Neural progenitor cell (in vitro differentiated cells): ENCODE results near the gene ARHGAP9. TPM values are rescaled to one million over a fixed set of nuclear protein-coding genes. Genes with fewer than 3 reads are reported as not detected.
"Not testable (repeated sequence)": the region's sequence is repeated elsewhere in the genome, so short reads cannot be mapped to it uniquely, and the experiment has no call there.

Source experiments
- DNase-seq: peaks from one replicate; pipeline ENCODE4 v3.0.0-alpha.2; 2016; ENCODE audit warnings: low spot score
- H2AFZ ChIP-seq: fragments of 200-600 bp; sonication (generic); replicated peaks from 2 replicates; pipeline ENCODE4 v1.6.1; 2016; ENCODE audit warnings: antibody characterized with exemption
- H3F3A ChIP-seq: fragments of 200-600 bp; sonication (generic); 2 replicates; pipeline ENCODE4 v1.6.1; 2016; ENCODE audit warnings: antibody characterized with exemption, low read depth
- H3K27ac ChIP-seq: fragments of 200-600 bp; sonication (generic); 2 replicates; pipeline ENCODE4 v1.5.1; 2016; ENCODE audit warnings: mild to moderate bottlenecking
- H3K27me3 ChIP-seq: fragments of 200-600 bp; sonication (generic); 2 replicates; pipeline ENCODE4 v1.6.1; 2016; ENCODE audit warnings: mild to moderate bottlenecking, moderate library complexity
- H3K36me3 ChIP-seq: fragments of 200-600 bp; sonication (generic); 2 replicates; pipeline ENCODE4 v1.5.1; 2016
- H3K4me1 ChIP-seq: fragments of 200-600 bp; sonication (generic); 2 replicates; pipeline ENCODE4 v1.6.1; 2016; ENCODE audit warnings: mixed run types
- H3K4me2 ChIP-seq: fragments of 200-600 bp; sonication (generic); 2 replicates; pipeline ENCODE4 v1.6.1; 2016
- H3K4me3 ChIP-seq: fragments of 200-600 bp; sonication (generic); 2 replicates; pipeline ENCODE4 v1.5.1; 2016
- H3K79me2 ChIP-seq: fragments of 200-600 bp; sonication (generic); 2 replicates; pipeline ENCODE4 v1.6.1; 2016; ENCODE audit warnings: low read depth
- H3K9ac ChIP-seq: fragments of 200-600 bp; sonication (generic); 2 replicates; pipeline ENCODE4 v1.6.1; 2016
- H3K9me3 ChIP-seq: fragments of 200-600 bp; sonication (generic); 2 replicates; pipeline ENCODE4 v1.5.1; 2016; ENCODE audit warnings: low read depth
- H4K20me1 ChIP-seq: fragments of 200-600 bp; sonication (generic); 2 replicates; pipeline ENCODE4 v1.6.1; 2016; ENCODE audit warnings: low read depth
- H3K27ac Mint-ChIP-seq: 3 replicates; pipeline ENCODE4 v1.8.0; 2021; ENCODE audit warnings: mixed read lengths
- H3K27me3 Mint-ChIP-seq: 2 replicates; pipeline ENCODE4 v1.8.0; 2022; ENCODE audit warnings: low read depth, mild to moderate bottlenecking, inconsistent platforms, moderate library complexity, mixed read lengths; ENCODE audit not compliant: insufficient read depth
- H3K36me3 Mint-ChIP-seq: 3 replicates; pipeline ENCODE4 v1.8.0; 2021; ENCODE audit warnings: mixed read lengths
- H3K4me1 Mint-ChIP-seq: 3 replicates; pipeline ENCODE4 v1.8.0; 2021; ENCODE audit warnings: mixed read lengths
- H3K4me3 Mint-ChIP-seq: 3 replicates; pipeline ENCODE4 v1.8.0; 2021; ENCODE audit warnings: mild to moderate bottlenecking, moderate library complexity, mixed read lengths
- H3K9me3 Mint-ChIP-seq: 3 replicates; pipeline ENCODE4 v1.8.0; 2020; ENCODE audit warnings: mixed read lengths
- CTCF ChIP-seq: fragments of 200-600 bp; sonication (generic); IDR thresholded peaks from 2 replicates; pipeline ENCODE4 v1.5.1; 2017; ENCODE audit warnings: antibody characterized with exemption, mild to moderate bottlenecking
- EZH2 ChIP-seq: fragments of 200-600 bp; sonication (generic); IDR thresholded peaks from 2 replicates; pipeline ENCODE4 v1.6.1; 2017; ENCODE audit warnings: antibody characterized with exemption, mild to moderate bottlenecking, moderate library complexity
- EZH2phosphoT487 ChIP-seq: fragments of 200-600 bp; sonication (generic); IDR thresholded peaks from 2 replicates; pipeline ENCODE4 v1.6.1; 2017; ENCODE audit warnings: antibody characterized with exemption
- total RNA-seq: library from RNA; depleted of rRNA; stranded (reverse); fragments of >200 nt; gene quantifications from 2 replicates; pipeline ENCODE4 v1.2.3, GENCODE V29; 2015; ENCODE audit warnings: low replicate concordance

The ARHGAP9 gene
- total RNA-seq, 1 donor from 2014 or later, result not detected

- peaks cover 14% of the 10 kb centered on the region for H3K36me3 ChIP-seq
Measured at GRCh38 chr12:57502311-57502969, 22.8 kb upstream of the ARHGAP9 start.

GRCh38 chr12:57500213-57500612 lies 20.5 kb upstream of the ARHGAP9 start:
- no peak overlapping the region for H2AFZ ChIP-seq
- no peak overlapping the region for H3K4me3 Mint-ChIP-seq
- no peak for DNase-seq
- no peaks in the 10 kb centered on the region for H3K4me1 ChIP-seq
- no peaks in the 10 kb centered on the region for H3K79me2 ChIP-seq
- peaks cover 5% of the 10 kb centered on the region for H3K27me3 Mint-ChIP-seq
- no peak overlapping the region for H3K27ac Mint-ChIP-seq
- H3K4me3 ChIP-seq, result no peak overlapping the region
- H3K36me3 ChIP-seq, result peaks cover 14% of the 10 kb centered on the region
- peaks cover 5% of the 10 kb centered on the region for H3K4me1 Mint-ChIP-seq
- H3K27ac ChIP-seq, result no peak overlapping the region
- no peaks in the 10 kb centered on the region for H3K9me3 ChIP-seq
- H3K9ac ChIP-seq, result no peak overlapping the region
- no peaks in the 10 kb centered on the region for H3K9me3 Mint-ChIP-seq
- H4K20me1 ChIP-seq, result no peaks in the 10 kb centered on the region
- H3K27me3 ChIP-seq, result no peaks in the 10 kb centered on the region
- no peaks in the 10 kb centered on the region for H3F3A ChIP-seq
- TF ChIP-seq EZH2phosphoT487 (no peak), EZH2 (no peak), CTCF (no peak)
- H3K4me2 ChIP-seq, result no peak overlapping the region
- peaks cover 48% of the 10 kb centered on the region for H3K36me3 Mint-ChIP-seq

More at GRCh38 chr12:57502311-57502969, 22.8 kb upstream of the ARHGAP9 start:
- H3K27ac ChIP-seq, H3K4me3 Mint-ChIP-seq, H3K4me3 ChIP-seq, H3K4me1 ChIP-seq, H3K9ac ChIP-seq, H3F3A ChIP-seq, H2AFZ ChIP-seq, H3K9me3 Mint-ChIP-seq, H3K4me1 Mint-ChIP-seq, DNase-seq, H3K9me3 ChIP-seq, H3K27me3 ChIP-seq, H3K27me3 Mint-ChIP-seq, H3K79me2 ChIP-seq, H3K4me2 ChIP-seq, H3K27ac Mint-ChIP-seq, H4K20me1 ChIP-seq: not testable (repeated sequence)
- peaks cover 52% of the 10 kb centered on the region for H3K36me3 Mint-ChIP-seq

GRCh38 chr12:57498571-57498970 lies 18.9 kb upstream of the ARHGAP9 start:
- Mint-ChIP-seq H3K36me3 (peaks cover 46% of the 10 kb centered on the region), H3K27me3 (peaks cover 4% of the 10 kb centered on the region), H3K4me1 (no peaks in the 10 kb centered on the region), H3K27ac (no peak overlapping the region), H3K4me3 (no peak overlapping the region), H3K9me3 (no peaks in the 10 kb centered on the region)
- no peak overlapping the region for H2AFZ ChIP-seq
- no peak overlapping the region for H3K4me2 ChIP-seq
- no peak overlapping the region for H3K9ac ChIP-seq
- no peaks in the 10 kb centered on the region for H3K27me3 ChIP-seq
- H3K27ac ChIP-seq, result no peak overlapping the region
- no peaks in the 10 kb centered on the region for H4K20me1 ChIP-seq
- peaks cover 17% of the 10 kb centered on the region for H3K36me3 ChIP-seq
- H3K79me2 ChIP-seq, result no peaks in the 10 kb centered on the region
- H3K4me3 ChIP-seq, result no peak overlapping the region
- TF ChIP-seq CTCF, result no peak
- TF ChIP-seq EZH2phosphoT487, result no peak
- TF ChIP-seq EZH2, result no peak
- no peaks in the 10 kb centered on the region for H3K4me1 ChIP-seq
- no peak for DNase-seq
- no peaks in the 10 kb centered on the region for H3F3A ChIP-seq
- H3K9me3 ChIP-seq, result no peaks in the 10 kb centered on the region

- Histone ChIP-seq H3K4me1 (no peaks in the 10 kb centered on the region), H3K79me2 (no peaks in the 10 kb centered on the region), H3K27me3 (no peaks in the 10 kb centered on the region), H3F3A (peaks cover under 1% of the 10 kb centered on the region), H3K36me3 (peaks cover 17% of the 10 kb centered on the region), H4K20me1 (no peaks in the 10 kb centered on the region), H3K27ac (no peak overlapping the region), H3K4me2 (no peak overlapping the region), H3K9ac (no peak overlapping the region), H2AFZ (no peak overlapping the region), H3K9me3 (no peaks in the 10 kb centered on the region), H3K4me3 (no peak overlapping the region)
- no peaks in the 10 kb centered on the region for H3K4me1 Mint-ChIP-seq
- no peaks in the 10 kb centered on the region for H3K9me3 Mint-ChIP-seq
- H3K4me3 Mint-ChIP-seq, result no peak overlapping the region
- DNase-seq, result no peak
- TF ChIP-seq EZH2 (no peak), CTCF (peak; percentile 13)
- H3K27ac Mint-ChIP-seq, result no peak overlapping the region
- H3K27me3 Mint-ChIP-seq, result peaks cover 4% of the 10 kb centered on the region
- peaks cover 45% of the 10 kb centered on the region for H3K36me3 Mint-ChIP-seq
Measured at GRCh38 chr12:57498132-57498502, 18.5 kb upstream of the ARHGAP9 start.
